Muscle layer of colon (tissue), 2 donors: ENCODE measurements around the gene CHMP5.
A peak's percentile ranks its signal among the peaks of the same experiment; 100 is the strongest.

ENCODE experiments used
- H3K27ac ChIP-seq: one replicate; pipeline ENCODE4 v1.7.0; 2013; ENCODE audit warnings: low read depth, mild to moderate bottlenecking, low read length, moderate library complexity
- H3K27me3 ChIP-seq, 2 donors: one replicate each; pipeline ENCODE4 v1.7.0; 2013; ENCODE audit warnings: low read length in 2 of 2, mild to moderate bottlenecking in 2 of 2; ENCODE audit not compliant: insufficient read depth in 2 of 2, control insufficient read depth in 1 of 2
- H3K36me3 ChIP-seq: one replicate; pipeline ENCODE4 v1.7.0; 2013; ENCODE audit warnings: mild to moderate bottlenecking, low read length; ENCODE audit not compliant: insufficient read depth
- H3K4me1 ChIP-seq: one replicate; pipeline ENCODE4 v1.7.0; 2013; ENCODE audit warnings: mild to moderate bottlenecking, low read length; ENCODE audit not compliant: insufficient read depth
- H3K4me3 ChIP-seq, 2 donors: one replicate each; pipeline ENCODE4 v1.7.0; 2013; ENCODE audit warnings: low read length in 2 of 2, low read depth in 1 of 2, mild to moderate bottlenecking in 1 of 2, moderate library complexity in 1 of 2
- H3K9ac ChIP-seq: one replicate; pipeline ENCODE4 v1.7.0; 2013; ENCODE audit warnings: low read length
- H3K9me3 ChIP-seq: one replicate; pipeline ENCODE4 v1.7.0; 2013; ENCODE audit warnings: mild to moderate bottlenecking, low read length
- donor health status: abdominal sarcoma.
- donor health status: Adenocarcinoma of cecum.

Gene CHMP5

DNA sequence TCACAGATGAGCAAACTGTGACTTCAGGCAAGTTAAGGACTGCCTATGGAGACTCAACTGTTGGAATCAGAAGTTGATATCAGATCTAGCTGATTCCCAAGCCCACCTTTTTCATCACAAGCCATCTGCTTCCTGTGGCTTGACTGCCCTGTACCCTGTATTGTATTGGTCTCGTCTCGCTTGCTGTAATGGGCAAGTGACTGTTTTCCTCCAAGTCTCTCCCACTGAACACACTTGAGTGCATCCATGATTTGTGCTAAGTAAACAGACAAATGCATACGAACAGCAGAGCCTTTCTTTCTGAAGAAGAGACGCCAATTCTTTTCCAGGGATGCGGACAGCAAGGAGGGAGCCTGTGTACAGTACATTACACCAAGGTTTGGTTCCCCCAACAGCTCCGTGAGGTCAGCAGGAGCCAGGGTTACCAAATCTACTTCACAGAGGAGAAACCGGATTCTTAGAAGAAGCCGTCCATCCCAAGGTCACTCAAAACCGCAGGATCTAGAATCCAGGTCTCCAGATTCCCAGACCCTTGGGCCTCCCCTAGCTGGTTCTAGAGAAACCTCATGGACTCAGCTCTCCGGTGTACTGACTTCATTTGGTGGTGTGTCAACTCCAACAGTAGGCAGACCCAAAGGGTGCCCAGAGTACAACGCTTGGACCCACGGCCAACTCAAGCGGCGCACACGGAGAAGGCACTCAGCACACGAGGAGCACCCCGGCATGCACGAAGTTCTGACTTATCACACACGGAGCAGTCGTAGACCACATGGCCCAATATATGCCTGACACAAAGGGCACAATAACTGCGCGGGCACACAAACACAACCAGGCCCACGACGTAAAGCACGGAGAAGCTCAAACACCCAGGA is 1.5 kb upstream of the CHMP5 start:
- no peaks in the 10 kb centered on the region for H3K27me3 ChIP-seq
- H3K4me3 ChIP-seq: peak overlapping the region; percentile 66 to 98
- H3K9ac ChIP-seq: peak overlapping the region; percentile 86
- H3K4me1 ChIP-seq: peaks cover 24% of the 10 kb centered on the region
- H3K36me3 ChIP-seq: peaks cover 44% of the 10 kb centered on the region
- H3K27ac ChIP-seq: peak overlapping the region; percentile 36
- no peaks in the 10 kb centered on the region for H3K9me3 ChIP-seq

- Histone ChIP-seq H3K9me3 (no peaks in the 10 kb centered on the region), H3K9ac (peak overlapping the region; percentile 86), H3K36me3 (peaks cover 44% of the 10 kb centered on the region), H3K27me3 (no peaks in the 10 kb centered on the region), H3K4me1 (peaks cover 24% of the 10 kb centered on the region), H3K4me3 (peak overlapping the region; percentile 66 to 98), H3K27ac (peak overlapping the region; percentile 36)
Measured at GRCh38 chr9:33264003-33264472, 811 bp upstream of the CHMP5 start.

- Histone ChIP-seq H3K36me3 (peaks cover 35% of the 10 kb centered on the region), H3K9me3 (no peaks in the 10 kb centered on the region), H3K27me3 (no peaks in the 10 kb centered on the region), H3K27ac (peak overlapping the region; percentile 80), H3K4me3 (peak overlapping the region; percentile 49 to 84), H3K4me1 (peaks cover 24% of the 10 kb centered on the region), H3K9ac (peak overlapping the region; percentile 88)
Measured at GRCh38 chr9:33265211-33265865, 489 bp downstream of the CHMP5 start.

- H3K9me3 ChIP-seq: no peaks in the 10 kb centered on the region
- H3K4me3 ChIP-seq: no peak overlapping the region
- H3K4me1 ChIP-seq: peaks cover 24% of the 10 kb centered on the region
- H3K9ac ChIP-seq: no peak overlapping the region
- H3K27me3 ChIP-seq: no peaks in the 10 kb centered on the region
- peaks cover 38% of the 10 kb centered on the region for H3K36me3 ChIP-seq
- H3K27ac ChIP-seq: no peak overlapping the region
Measured at GRCh38 chr9:33267151-33267767, 2.4 kb downstream of the CHMP5 start.

DNA sequence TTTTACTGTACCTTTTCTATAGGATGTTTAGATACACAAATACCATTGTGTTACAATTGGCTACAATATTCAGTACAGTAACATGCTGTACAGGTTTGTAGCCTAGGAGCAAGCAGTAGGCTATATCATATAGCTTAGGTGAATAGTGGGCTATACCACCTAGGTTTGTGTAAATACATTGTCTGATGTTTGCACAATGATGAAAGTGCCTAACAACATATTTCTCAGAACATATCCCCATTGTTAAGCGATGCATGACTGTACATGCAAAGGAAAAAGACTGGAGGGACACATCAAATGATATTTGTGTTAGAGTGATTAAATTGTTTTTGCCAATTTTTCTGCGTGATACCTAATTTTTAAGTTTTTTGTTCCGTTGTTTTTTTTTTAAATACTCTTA is 5.3 kb downstream of the CHMP5 start:
- Histone ChIP-seq H3K4me1 (peaks cover 14% of the 10 kb centered on the region), H3K27me3 (no peaks in the 10 kb centered on the region), H3K27ac (no peak overlapping the region), H3K4me3 (no peak overlapping the region), H3K9ac (no peak overlapping the region), H3K9me3 (no peaks in the 10 kb centered on the region), H3K36me3 (peaks cover 48% of the 10 kb centered on the region)

DNA sequence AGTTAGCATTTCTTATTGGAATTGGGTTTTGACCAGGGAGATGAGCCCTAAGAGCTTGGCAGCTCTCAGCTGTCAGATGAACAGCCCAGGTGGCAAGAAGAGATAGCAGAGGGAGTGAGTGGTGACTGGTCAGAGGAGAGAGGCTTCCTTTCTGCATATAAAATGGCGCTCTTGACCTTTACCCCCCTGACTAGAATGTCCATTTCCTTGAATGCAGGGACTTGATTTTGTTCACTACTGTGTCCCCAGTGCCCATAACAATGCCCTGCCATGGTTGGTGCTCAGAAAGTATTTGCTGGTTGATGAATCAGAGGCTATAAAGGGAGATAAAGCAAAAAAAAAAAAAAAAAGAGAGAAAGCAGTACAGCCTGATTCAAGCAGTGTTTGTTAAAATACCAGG is 7.2 kb downstream of the CHMP5 start:
- H3K9ac ChIP-seq: no peak overlapping the region
- no peak overlapping the region for H3K27ac ChIP-seq
- H3K4me1 ChIP-seq: no peaks in the 10 kb centered on the region
- peaks cover 58% of the 10 kb centered on the region for H3K36me3 ChIP-seq
- H3K4me3 ChIP-seq: no peak overlapping the region
- H3K27me3 ChIP-seq: no peaks in the 10 kb centered on the region
- H3K9me3 ChIP-seq: no peaks in the 10 kb centered on the region

DNA sequence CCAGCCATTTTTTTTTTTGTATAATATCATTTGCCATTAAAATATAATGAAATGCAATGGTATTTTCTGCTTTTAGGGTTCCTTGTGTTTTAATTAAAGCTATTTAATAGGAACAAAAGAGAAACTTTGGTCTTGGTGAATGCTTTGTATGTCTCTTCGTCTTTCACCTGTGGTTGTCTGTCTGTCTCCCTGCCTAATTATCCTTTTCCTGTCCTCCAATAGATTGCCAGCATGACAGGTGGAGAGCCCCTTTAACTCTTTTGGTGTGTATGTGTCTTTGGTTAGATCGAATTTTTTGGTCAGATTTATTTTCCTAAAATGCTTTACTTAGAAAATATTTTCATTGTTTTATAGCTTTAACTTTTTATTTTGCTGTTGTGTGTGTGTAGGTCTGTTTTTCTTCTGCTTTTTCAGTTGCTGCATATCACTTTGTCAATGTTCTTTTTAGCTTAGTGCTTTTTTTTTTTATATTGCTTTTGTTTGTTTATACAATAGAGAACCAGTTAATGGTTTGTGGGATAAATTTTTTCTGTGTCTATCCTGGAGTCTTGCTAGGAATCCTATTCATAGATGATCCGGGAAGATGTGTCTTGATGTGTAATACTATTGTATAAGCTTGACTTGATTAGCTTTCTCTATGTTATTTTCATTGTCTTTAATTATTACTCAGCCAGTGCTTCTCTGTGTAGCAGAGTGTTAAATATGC is 8.6 kb downstream of the CHMP5 start:
- no peaks in the 10 kb centered on the region for H3K4me1 ChIP-seq
- H3K4me3 ChIP-seq: no peak overlapping the region
- H3K36me3 ChIP-seq: peaks cover 67% of the 10 kb centered on the region
- no peak overlapping the region for H3K9ac ChIP-seq
- no peaks in the 10 kb centered on the region for H3K9me3 ChIP-seq
- H3K27me3 ChIP-seq: no peaks in the 10 kb centered on the region
- no peak overlapping the region for H3K27ac ChIP-seq

- H3K36me3 ChIP-seq: peaks cover 68% of the 10 kb centered on the region
Measured at GRCh38 chr9:33273972-33274328, 9.1 kb downstream of the CHMP5 start.

GRCh38 chr9:33277484-33277883 is 12.6 kb downstream of the CHMP5 start:
- Histone ChIP-seq H3K27me3 (no peaks in the 10 kb centered on the region), H3K9ac (no peak overlapping the region), H3K36me3 (peaks cover 71% of the 10 kb centered on the region), H3K4me3 (no peak overlapping the region), H3K4me1 (no peaks in the 10 kb centered on the region), H3K9me3 (no peaks in the 10 kb centered on the region), H3K27ac (no peak overlapping the region)

More at GRCh38 chr9:33273972-33274328, 9.1 kb downstream of the CHMP5 start:
- Histone ChIP-seq H3K9me3 (no peaks in the 10 kb centered on the region), H3K4me1 (no peaks in the 10 kb centered on the region), H3K27ac (no peak overlapping the region), H3K27me3 (no peaks in the 10 kb centered on the region), H3K9ac (no peak overlapping the region), H3K4me3 (no peak overlapping the region)

DNA sequence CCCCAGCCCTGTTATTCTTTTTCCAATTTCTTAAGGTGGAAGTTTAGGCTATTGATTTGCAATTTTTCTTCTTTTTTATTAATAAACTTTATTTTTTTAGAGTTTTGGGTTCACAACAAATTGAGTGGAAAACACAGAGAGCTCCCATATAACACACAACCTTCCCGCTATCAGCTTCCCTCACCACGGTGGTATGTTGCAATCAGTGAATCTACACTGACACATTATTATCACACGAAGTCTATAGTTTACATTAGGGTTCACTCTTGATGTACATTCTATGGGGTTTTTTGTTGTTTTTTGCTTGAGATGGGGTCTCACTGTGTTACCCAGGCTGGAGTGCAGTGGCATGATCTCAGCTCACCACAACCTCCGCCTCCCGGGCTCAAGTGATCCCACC is 20.7 kb downstream of the CHMP5 start:
- peaks cover 24% of the 10 kb centered on the region for H3K36me3 ChIP-seq
- no peak overlapping the region for H3K4me3 ChIP-seq
- H3K27me3 ChIP-seq: no peaks in the 10 kb centered on the region
- no peak overlapping the region for H3K27ac ChIP-seq
- no peak overlapping the region for H3K9ac ChIP-seq
- no peaks in the 10 kb centered on the region for H3K9me3 ChIP-seq
- peaks cover 7% of the 10 kb centered on the region for H3K4me1 ChIP-seq

GRCh38 chr9:33287087-33287490 is 22.2 kb downstream of the CHMP5 start:
- Histone ChIP-seq H3K9ac (no peak overlapping the region), H3K4me3 (no peak overlapping the region), H3K36me3 (peaks cover 19% of the 10 kb centered on the region), H3K27ac (peak overlapping the region; percentile 45), H3K4me1 (peaks cover 20% of the 10 kb centered on the region), H3K27me3 (no peaks in the 10 kb centered on the region), H3K9me3 (no peaks in the 10 kb centered on the region)
